LNCAP (cell line): ENCODE data around the gene AQP3.

Experiments used
- CTCF ChIP-seq: fragments of 450-650 bp; IDR thresholded peaks from 2 replicates; pipeline ENCODE4 v1.5.1; 2017; ENCODE audit warnings: mild to moderate bottlenecking

AQP3 gene

DNA sequence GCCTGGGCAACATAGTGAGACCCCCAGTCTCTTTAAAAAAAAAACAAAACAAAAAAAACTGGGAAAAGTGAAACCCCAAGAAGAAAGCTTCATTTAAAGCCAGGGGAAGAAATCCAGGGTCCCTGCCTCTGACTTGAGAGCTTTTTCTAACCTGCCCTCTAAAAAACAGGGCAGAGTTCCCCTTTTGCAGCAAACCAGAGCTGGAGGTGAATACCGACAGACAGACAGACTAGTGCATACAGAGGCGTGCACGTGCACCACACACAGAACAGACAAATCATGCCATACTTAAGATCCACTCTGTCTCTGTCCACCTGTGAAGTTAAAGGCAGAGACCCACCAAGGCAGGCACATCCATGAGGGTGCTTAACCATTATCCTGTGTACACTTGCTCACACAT, 11.7 kb upstream of the AQP3 start:
- no peak for TF ChIP-seq CTCF

DNA sequence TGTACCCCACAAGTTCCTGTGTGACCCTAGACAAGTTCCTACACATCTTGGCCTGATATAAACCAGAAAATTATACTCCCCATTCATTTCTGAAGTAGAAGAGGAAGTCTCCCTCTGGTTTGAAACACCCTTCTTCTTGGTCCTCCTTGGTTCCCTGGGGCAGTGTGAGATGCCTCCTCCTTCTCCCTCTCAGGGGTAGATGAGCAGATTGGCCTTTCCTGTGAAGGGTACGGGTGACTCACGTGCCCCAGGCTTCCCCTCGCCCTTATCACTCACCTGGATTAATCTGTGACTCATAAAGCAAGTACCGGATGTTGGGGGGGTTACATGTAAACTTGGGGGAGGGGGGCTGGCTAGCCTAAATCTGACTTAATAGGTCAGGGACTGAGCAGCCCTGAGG, 11.1 kb upstream of the AQP3 start:
- no peak for TF ChIP-seq CTCF

DNA sequence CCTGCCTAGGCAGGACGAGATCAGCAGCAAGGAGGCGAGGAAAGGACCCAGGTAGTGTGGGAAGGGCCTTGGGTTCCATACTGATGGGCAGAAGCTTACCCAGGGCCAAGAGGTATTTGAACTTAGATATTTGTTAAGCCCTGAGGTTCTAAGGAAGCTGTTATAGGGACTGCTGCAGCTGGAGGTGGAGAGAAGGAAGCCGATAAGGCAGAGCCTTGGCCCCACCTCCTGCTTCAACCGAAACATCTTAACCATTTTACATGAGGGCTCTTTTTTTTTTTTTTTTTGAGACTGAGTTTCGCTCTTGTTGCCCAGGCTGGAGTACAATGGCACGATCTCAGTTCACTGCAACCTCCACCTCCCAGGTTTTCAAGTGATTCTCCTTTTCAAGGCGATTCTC, 8.6 kb upstream of the AQP3 start:
- no peak for TF ChIP-seq CTCF

DNA sequence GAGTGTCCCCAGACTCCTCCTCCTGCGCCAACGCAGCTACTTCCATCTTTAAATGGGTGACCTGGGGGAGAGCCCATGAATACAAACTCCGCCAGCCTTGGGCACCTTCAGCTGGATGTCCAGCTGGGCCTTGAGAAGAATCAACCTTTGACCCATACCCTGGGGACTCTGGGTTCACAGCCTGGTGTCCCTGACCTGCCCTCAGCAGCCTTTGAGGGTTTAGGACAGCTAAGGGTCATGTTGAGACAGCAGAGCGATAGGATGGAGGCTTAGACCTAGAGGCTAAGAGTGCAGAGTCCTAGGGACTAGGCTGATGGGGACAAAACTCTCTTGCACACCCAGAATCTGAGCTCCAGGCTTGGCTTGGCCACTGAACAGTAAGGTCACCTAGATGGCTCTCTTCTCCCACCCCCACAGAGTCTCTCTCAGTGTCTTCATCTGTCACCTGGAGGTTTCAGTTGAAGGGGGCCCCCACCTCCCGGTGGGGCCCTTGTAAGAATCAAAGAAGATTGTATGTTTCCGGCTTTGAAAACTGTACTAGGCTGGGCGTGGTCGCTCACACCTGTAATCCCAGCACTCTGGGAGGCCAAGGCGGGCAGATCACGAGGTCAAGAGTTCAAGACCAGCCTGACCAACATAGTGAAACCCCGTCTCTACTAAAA, 6.7 kb upstream of the AQP3 start:
- TF ChIP-seq CTCF, result no peak

DNA sequence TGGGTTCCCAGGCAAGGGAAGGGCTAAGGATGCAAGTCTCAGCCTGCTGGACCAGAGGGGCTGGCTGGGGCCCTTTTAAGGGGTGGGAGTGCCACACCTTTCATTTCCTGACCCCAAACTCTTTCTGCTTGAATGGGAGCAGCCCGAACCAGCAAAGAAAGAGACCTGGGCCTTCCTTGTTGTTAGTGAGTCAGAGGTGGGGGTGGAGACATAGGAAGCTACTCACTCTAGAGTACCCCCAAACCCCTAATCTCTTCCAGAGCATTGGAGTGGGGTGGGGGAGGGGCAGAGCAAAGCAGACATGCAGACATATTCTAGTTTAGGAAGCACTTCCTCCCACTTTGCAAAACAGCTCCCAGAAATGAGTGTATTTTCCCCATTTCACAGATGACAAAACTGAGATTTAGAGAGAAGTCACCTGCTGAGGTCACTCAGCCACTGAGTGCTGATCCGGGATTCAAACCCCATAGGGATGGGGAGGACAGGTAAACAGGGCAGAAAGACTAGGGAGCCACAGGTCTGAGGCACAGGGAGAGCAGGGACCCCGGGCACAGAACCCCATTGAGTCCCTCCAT, 6.0 kb upstream of the AQP3 start:
- TF ChIP-seq CTCF, result no peak

DNA sequence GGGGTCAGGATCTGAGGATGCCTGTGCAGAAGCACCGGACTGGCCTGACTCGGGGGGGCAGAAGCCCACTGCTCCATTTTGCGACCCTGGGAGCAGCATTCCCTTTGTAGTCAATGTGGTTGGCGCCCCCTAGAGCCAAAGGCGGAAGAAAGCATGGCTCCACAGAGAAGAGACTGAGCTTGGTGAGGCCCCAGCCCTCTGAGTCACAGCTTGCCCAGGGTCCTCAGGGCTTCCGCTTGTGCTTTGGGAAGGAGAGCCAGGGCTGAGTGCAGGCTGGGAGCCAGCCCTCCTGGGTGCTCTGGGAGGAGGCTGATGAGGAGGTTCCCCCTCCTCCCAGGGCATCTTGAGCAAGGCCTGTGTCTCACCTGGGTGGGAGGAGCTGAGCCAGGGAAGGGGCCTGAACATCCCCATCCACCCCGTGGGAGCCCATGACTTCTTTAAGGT, 5.5 kb upstream of the AQP3 start:
- peak; percentile 64 for TF ChIP-seq CTCF

GRCh38 chr9:33450621-33451146, 3.3 kb upstream of the AQP3 start:
- TF ChIP-seq CTCF, result no peak
